OCI-LY3 (cell line): ENCODE results near the gene USP31.

Experiments
- EZH2phosphoT487 ChIP-seq: fragments of 200-600 bp; shearing (Covaris generic); IDR thresholded peaks from 2 replicates; pipeline ENCODE4 v1.6.1; 2018; ENCODE audit warnings: antibody characterized with exemption, mixed run types, low read depth
- TF ChIP-seq, protein P1 (sequence below): fragments of 200-600, 300-600 bp; sonication (generic); IDR thresholded peaks from 2 replicates; pipeline ENCODE4 v1.5.1; 2014; ENCODE audit warnings: antibody characterized with exemption, low read length, low read depth

DNA sequence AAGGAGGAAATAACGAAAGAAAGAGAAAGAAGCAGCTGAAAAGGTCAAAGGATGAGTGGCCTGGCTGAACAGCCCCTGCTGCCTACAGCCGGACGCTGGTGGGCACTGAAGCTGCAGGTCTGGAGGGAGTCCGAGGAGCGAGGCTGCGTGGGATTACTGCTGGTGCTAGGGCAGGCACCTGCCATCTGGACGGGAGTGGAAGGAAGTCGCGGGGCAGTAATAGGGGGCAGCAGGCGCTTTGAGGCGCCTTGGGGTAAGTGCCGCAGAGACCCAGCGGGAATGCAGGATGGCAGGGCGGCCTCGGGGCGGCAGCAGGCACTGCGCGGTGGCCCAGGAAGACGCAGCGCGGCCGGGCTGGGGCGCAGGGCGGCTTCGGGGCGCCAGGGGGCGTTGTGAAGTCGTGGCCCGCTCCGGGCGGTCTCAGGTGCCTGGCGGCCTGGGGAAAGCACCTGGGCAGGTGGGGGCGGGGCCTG lies 33.0 kb upstream of the USP31 start:
- TF ChIP-seq, protein P1, sequence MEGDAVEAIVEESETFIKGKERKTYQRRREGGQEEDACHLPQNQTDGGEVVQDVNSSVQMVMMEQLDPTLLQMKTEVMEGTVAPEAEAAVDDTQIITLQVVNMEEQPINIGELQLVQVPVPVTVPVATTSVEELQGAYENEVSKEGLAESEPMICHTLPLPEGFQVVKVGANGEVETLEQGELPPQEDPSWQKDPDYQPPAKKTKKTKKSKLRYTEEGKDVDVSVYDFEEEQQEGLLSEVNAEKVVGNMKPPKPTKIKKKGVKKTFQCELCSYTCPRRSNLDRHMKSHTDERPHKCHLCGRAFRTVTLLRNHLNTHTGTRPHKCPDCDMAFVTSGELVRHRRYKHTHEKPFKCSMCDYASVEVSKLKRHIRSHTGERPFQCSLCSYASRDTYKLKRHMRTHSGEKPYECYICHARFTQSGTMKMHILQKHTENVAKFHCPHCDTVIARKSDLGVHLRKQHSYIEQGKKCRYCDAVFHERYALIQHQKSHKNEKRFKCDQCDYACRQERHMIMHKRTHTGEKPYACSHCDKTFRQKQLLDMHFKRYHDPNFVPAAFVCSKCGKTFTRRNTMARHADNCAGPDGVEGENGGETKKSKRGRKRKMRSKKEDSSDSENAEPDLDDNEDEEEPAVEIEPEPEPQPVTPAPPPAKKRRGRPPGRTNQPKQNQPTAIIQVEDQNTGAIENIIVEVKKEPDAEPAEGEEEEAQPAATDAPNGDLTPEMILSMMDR: peak; percentile 77
- TF ChIP-seq EZH2phosphoT487: no peak
